ENCODE results near the gene COL6A3.

Gene COL6A3

DNA sequence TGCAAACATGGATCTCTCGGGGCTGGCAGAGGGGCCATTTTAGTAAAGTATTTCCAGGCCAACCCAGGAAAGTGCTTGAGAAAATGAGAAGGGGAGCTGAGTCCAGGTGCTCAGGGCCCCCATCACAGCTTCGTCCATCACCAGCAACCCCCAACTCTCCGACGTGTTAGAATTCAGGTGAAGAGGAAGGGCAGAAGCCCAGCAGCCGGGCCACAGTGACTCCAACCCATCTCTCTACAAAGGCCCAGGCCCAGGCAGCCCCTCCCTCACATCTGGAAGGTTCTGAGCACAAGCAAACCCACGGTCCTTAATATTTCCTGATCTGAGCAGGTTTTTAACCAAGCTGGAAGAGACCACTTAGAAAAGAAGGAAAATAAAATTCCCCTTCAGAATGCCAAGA is 34.7 kb upstream of the COL6A3 start:
- Mint-ChIP-seq H3K27ac (no peak overlapping the region), H3K27me3 (peaks cover 44% of the 10 kb centered on the region), H3K36me3 (no peaks in the 10 kb centered on the region), H3K4me3 (no peak overlapping the region), H3K4me1 (no peaks in the 10 kb centered on the region), H3K9me3 (no peaks in the 10 kb centered on the region)
- no peak for ATAC-seq

DNA sequence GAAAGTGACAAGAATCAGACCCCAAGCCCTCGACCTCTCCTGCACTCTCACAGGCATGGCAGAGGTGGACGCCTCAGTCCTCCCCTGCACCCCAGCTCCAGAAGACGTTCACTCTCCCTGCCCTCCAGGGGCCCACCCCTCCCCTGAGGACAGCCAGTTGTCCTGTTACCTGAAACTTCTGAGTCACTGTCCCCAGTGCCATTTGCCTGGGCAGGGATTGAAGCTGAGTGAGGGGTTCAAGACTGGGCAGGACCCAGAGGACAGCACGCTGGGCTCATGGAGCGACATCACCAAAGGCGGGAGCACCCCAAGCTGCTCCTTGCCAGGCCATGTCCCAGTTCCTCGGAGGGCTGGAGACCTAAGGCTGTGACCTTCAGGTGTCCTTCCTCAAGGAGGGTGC is 34.2 kb upstream of the COL6A3 start:
- no peak overlapping the region for H3K27ac Mint-ChIP-seq
- peaks cover 39% of the 10 kb centered on the region for H3K27me3 Mint-ChIP-seq
- ATAC-seq: no peak
- H3K9me3 Mint-ChIP-seq: no peaks in the 10 kb centered on the region
- H3K4me1 Mint-ChIP-seq: no peaks in the 10 kb centered on the region
- H3K4me3 Mint-ChIP-seq: no peak overlapping the region
- H3K36me3 Mint-ChIP-seq: no peaks in the 10 kb centered on the region

DNA sequence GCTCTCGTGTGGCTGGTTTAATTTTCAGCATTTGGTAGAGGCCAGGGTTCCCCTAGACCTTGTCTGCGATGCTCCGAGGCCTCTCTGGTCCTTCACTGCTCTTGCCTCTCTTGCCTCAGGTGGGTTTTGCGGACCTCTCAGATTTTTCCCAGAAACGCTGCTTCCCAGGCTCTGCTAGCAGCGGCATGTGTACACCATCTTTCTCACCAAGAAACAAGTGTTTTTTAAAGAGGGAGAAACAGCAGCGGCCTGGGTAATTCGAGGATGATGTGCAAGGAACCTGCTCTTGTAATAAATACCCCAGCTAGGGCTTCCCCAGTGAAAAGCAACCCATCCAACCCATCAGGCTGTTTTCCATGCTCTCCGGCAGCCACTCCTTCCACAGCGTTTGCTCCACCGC is 33.5 kb upstream of the COL6A3 start:
- Mint-ChIP-seq H3K27ac (no peak overlapping the region), H3K4me1 (no peaks in the 10 kb centered on the region), H3K4me3 (no peak overlapping the region), H3K36me3 (no peaks in the 10 kb centered on the region), H3K9me3 (no peaks in the 10 kb centered on the region), H3K27me3 (peaks cover 38% of the 10 kb centered on the region)
- no peak for ATAC-seq

DNA sequence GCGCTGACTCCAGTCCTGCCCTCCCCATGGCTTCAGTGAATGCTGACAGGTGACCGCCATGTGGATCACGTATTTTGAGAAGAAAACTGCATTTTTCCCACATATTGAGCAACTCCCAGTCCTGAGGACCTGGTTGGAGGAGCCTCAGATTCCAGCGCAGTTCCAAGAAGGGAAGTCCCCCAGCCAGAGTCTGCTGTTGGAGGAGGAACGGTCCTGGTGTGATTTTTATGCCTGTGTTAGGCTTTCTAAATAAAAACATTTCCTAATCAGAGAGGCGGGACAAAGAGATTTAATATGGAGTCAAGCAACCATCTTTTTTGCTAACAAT is 32.3 kb upstream of the COL6A3 start:
- no peak overlapping the region for H3K4me3 Mint-ChIP-seq
- peaks cover 29% of the 10 kb centered on the region for H3K27me3 Mint-ChIP-seq
- no peak for ATAC-seq
- no peak overlapping the region for H3K27ac Mint-ChIP-seq
- no peaks in the 10 kb centered on the region for H3K9me3 Mint-ChIP-seq
- H3K4me1 Mint-ChIP-seq: no peaks in the 10 kb centered on the region
- no peaks in the 10 kb centered on the region for H3K36me3 Mint-ChIP-seq

DNA sequence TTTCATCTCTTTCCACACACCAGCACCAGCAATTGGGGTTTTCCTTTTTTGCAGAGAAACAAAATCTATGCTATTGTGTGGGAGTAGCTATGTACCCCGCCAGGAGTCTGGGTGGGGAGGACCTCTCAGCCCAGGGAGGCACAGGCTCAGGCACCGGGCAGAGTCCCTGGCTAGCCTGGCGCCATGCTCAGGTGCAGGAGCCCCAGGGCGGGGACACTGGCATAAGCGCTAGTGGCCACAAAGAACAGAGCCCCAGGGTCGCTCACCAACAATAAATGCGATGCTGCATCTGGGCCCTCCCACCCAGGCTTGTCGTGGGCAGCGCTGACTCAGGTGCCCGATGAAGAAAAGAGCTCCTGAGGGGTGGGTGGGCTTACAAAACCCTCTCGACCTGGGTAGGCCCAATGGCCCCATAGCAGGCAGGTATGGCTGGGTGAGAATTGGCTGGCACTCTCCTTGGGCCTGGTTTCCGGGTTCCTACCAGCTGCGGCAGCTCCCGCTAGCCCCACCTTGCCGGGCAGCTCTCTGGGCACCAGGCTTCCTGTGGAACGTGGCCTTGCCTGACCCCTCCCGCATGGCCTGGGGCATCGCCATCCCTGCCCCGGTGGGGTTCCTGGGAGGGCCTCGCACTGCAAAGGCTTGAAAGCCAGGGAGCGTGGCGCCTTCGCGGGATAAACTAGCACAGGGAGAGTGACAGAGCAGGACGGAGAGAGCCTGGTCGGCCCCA is 31.8 kb upstream of the COL6A3 start:
- Mint-ChIP-seq H3K27ac (no peak overlapping the region), H3K4me3 (no peak overlapping the region), H3K36me3 (no peaks in the 10 kb centered on the region), H3K27me3 (peaks cover 29% of the 10 kb centered on the region), H3K9me3 (no peaks in the 10 kb centered on the region), H3K4me1 (no peaks in the 10 kb centered on the region)
- no peak for ATAC-seq

DNA sequence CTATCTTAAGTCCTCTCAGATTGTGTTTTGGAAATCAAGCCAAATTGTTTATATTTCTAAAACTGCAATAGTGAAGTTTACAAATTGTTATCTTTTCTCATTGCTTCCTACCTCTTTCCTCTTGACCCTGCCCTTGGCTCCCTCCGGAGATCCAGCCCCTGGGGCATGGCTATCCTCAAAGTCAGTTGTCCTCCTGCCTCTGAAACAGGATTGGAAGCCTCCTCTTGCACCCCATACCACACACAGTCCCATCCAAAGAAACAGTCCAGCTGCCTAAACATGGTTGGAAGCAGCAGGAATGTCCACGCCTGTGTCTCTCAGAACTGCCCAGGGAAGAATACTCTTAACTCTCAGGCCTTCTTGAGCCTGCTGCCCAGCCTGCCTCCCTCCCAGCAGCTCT is 30.1 kb upstream of the COL6A3 start:
- Mint-ChIP-seq H3K36me3 (no peaks in the 10 kb centered on the region), H3K9me3 (no peaks in the 10 kb centered on the region), H3K27me3 (peaks cover 18% of the 10 kb centered on the region), H3K27ac (no peak overlapping the region), H3K4me3 (no peak overlapping the region), H3K4me1 (no peaks in the 10 kb centered on the region)
- ATAC-seq: no peak

DNA sequence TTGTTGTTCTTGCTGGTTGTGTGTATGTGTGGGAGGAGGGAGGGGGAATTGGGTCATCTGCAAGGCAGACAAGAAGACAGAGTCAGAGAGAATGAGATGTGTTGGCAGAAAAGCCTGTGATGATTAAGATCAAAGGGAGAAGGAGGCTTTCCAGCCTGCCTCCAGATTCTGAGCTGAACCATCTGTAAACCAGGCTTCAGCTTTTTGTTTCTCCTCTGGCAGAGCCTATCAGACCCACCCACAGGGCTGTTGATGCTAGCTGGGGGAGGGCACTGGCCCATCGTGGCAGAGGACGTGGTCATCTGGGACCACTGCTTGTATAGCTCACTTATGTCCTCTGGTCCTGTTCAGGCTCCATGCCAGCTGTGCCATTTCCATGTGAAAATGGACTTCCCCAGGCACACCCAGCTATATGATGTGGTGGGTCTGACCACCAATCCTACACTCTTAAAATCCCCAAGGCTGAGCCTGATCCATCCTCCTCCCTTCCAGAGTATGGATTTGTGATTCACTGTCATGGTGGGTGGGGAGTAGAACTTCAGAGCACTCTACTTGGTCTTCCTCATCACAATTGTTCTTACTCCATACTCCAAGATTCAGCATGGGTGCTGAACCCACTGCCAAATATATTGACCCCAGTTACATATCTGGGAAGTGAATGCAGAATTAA is 27.8 kb upstream of the COL6A3 start:
- Mint-ChIP-seq H3K4me1 (no peaks in the 10 kb centered on the region), H3K36me3 (no peaks in the 10 kb centered on the region), H3K9me3 (no peaks in the 10 kb centered on the region), H3K27ac (no peak overlapping the region), H3K27me3 (peaks cover 29% of the 10 kb centered on the region), H3K4me3 (no peak overlapping the region)
- ATAC-seq: no peak

DNA sequence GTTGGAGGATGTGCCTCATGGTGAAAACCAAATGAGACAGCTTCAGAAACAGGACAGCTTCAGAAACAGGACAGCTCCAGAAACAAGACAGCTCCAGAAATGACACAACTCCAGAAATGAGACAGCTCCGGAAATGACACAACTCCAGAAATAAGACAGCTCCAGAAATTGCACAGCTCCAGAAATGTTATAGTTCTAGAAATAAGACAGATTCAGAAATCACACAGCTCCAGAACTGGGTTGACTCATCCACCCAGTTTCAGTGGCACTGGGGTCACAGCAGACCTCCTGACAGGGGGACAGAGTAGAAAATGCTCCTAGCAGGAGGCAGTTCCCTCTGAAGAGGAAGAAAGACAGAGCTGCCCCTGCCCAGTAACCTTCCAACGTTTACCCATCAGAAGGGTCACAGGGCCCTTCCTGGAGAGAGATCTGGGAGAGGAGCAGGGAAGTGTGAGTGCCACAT is 26.9 kb upstream of the COL6A3 start:
- Mint-ChIP-seq H3K27ac (no peak overlapping the region), H3K9me3 (no peaks in the 10 kb centered on the region), H3K36me3 (no peaks in the 10 kb centered on the region), H3K4me3 (no peak overlapping the region), H3K27me3 (peaks cover 37% of the 10 kb centered on the region), H3K4me1 (no peaks in the 10 kb centered on the region)
- ATAC-seq: peak; percentile 66

DNA sequence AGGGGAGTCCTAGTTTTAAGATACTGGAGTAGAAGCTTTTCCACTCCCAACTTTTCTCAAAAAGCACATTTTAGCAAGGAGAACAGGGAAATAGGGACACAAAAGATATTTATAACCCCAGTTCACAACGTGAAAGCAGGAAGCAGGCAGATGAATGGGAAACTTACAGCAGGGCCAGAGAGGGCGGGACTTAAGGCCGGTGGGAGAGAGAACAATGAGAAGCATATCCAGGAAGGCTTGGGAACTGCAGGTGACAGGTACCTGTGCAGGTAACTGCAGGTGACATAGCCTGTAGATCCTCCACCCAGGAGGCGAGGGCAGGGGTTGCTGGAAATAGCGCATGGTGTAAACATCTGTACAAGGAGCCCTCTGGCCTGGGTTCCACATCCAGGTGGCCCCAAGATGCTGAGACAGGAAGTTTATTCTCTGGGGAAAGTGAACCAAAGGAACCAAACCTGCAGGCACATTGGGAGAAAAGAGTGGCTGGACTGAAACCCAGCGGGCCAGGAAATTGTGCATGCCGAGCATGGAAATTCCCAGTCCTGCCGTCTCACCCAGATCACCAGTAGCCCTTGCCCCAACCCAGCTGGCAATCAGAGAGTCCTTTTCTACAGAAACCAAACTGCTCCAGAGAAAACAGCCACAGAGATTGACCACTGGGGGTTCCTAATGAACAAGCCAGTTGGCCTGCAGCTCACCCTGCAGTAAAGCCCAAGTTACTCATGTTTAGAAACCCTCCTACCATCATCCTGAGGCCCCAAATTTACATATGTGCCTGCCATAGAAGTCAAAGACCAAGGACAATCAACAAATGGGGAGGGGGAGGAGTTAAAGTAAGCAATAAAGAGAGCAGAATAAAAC is 24.3 kb upstream of the COL6A3 start:
- peaks cover 11% of the 10 kb centered on the region for H3K4me1 Mint-ChIP-seq
- peaks cover 26% of the 10 kb centered on the region for H3K27me3 Mint-ChIP-seq
- H3K36me3 Mint-ChIP-seq: no peaks in the 10 kb centered on the region
- no peak for ATAC-seq
- no peaks in the 10 kb centered on the region for H3K9me3 Mint-ChIP-seq
- H3K27ac Mint-ChIP-seq: no peak overlapping the region
- no peak overlapping the region for H3K4me3 Mint-ChIP-seq

DNA sequence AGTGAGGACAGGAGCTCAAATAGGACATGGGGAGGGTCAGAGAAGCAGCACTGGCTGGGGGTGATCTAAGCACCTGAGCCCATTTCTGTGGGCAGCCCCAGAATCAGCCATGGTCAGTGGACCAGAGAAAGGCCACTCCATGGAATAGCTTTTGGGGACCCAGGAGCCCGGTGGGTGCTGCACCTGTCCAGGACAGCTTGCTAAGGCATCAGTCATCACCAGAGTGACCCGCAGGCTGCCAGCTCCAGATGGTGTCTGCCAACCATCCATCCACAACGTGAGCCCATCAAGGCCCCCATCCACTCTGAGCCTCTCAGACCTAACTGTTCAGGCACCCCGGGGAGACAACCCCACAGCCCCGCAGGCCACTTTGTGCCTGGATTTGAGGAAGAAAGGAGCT is 23.6 kb upstream of the COL6A3 start:
- Mint-ChIP-seq H3K4me1 (peaks cover 11% of the 10 kb centered on the region), H3K27me3 (peaks cover 30% of the 10 kb centered on the region), H3K36me3 (no peaks in the 10 kb centered on the region), H3K9me3 (no peaks in the 10 kb centered on the region), H3K4me3 (no peak overlapping the region), H3K27ac (no peak overlapping the region)
- no peak for ATAC-seq

DNA sequence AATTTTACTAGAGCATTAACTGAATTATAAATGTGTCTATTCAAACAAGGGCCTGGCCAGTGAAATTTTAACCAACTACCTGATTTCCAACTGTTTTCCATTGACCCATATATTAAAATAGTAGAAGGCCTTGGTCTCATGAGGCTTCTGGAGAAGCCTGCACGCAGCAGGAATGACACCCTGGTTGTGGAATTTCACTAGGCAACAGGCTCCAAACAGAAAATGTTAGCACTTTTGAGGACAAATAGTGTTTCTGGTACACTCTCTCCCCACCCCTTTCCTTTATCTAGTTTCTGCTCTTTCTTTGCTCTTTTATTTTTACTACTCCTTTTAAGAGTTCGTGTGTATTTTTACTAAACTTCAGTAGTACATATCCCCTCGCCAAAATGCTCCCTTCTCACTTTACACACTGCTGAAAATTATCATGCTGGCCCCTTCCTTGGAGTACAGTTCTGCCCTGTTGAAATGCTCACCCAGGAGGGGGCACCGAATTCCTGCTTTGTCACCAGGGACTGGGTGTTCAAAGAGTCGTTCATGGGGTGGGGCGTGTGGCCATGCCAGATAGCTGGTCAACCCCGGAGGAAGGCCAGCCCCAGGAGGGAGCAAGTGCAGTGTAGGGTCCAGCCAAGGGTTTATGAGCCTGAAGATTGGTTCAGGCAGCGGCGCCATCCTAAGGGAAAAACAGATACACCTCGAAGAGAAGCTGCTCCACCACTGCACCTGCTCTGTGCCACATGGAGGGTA is 22.1 kb upstream of the COL6A3 start:
- Mint-ChIP-seq H3K4me1 (peaks cover 11% of the 10 kb centered on the region), H3K27ac (no peak overlapping the region), H3K27me3 (peaks cover 41% of the 10 kb centered on the region), H3K9me3 (no peaks in the 10 kb centered on the region), H3K36me3 (no peaks in the 10 kb centered on the region), H3K4me3 (no peak overlapping the region)
- no peak for ATAC-seq

DNA sequence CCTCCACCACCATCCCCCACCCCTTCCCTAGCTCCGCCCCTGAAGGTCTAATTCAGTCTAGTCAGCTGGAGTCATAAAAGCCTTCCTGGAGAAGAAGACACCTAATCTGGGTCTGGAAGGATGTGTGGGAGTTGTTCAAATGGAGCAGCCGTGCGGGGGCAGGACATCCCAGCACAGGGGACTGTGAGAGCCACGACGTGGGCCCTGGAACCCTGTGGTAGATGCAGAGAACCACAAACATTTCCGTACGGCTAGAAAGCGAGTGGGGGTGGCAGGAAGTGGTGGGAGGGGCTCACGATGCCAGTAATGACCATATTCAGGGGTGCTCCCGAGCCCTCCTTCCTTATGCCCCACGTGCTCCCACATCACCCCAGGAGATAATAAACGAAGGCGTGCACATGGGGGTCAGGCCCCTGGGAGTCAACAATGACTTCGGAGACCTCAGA is 20.9 kb upstream of the COL6A3 start:
- peak; percentile 60 for ATAC-seq
- H3K36me3 Mint-ChIP-seq: no peaks in the 10 kb centered on the region
- peak overlapping the region; percentile 27 for H3K4me3 Mint-ChIP-seq
- peaks cover 51% of the 10 kb centered on the region for H3K27me3 Mint-ChIP-seq
- no peak overlapping the region for H3K27ac Mint-ChIP-seq
- peaks cover 11% of the 10 kb centered on the region for H3K4me1 Mint-ChIP-seq
- no peaks in the 10 kb centered on the region for H3K9me3 Mint-ChIP-seq

DNA sequence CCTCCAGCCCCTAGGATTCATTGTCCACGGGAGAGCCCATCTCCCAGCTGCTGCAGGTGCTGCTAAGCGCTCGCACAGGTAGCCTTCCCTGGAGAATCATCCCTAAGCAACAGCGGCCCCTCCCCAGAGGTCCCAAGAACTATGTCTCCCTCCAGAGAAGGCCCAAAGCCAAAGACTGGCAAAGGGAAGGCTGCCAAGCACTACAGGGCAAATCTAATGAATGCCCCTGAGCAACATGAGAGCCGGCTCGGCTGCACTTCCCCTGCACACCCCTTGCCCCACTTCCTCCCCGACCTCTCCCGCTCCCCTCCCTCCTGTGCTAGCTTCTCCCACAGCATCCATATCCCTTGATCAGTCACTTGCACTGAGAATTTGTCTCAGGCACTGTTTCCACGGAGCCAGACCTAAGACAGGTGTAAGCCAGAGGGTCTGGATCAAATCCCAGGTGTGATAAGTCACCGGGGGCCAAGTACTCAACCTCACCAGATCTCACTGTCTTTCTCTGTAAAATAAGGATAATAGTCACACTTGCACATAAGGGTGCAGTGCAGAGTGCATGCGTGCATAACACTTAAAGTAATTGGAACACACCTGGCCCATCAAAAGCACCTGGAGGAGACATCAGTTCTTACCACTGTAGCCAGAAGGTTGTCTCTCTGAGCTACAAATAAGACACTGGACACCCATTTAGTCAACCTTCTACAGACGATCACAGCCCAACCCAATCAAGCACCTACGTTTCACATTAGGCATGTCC is 20.1 kb upstream of the COL6A3 start:
- H3K27ac Mint-ChIP-seq: no peak overlapping the region

DNA sequence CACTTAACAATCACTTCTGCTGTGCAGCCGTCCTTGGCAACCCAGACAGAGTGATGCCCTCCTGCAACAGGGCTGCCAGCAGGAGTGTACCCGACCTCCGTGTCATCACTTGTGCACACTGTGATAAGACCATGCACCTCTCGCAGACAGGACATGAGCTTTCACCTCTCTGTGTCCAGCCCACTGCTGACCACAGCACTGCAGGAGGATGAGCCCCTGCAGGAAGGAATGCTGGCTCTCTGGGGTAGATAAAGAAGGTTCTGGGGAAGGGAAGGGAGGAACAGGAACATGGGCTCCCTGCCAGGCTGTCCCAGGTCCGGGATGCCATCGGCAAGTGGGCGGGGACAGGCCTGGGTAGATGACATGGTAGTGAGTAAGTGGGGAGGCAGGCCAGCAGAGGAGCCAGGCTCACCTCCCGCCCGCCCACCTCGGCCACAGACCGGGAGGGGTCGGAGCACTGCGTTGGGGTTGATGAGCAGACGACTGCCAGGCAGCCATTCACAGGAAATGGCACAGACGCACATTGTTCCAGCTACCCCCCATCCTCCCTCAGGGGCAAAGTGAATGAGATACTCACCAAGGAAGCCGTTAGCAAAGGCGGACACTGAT is 18.6 kb upstream of the COL6A3 start:
- no peak for ATAC-seq
- H3K4me3 Mint-ChIP-seq: peak overlapping the region; percentile 16
- no peaks in the 10 kb centered on the region for H3K36me3 Mint-ChIP-seq
- H3K9me3 Mint-ChIP-seq: no peaks in the 10 kb centered on the region
- H3K4me1 Mint-ChIP-seq: peaks cover 21% of the 10 kb centered on the region
- H3K27me3 Mint-ChIP-seq: peaks cover 47% of the 10 kb centered on the region
- H3K27ac Mint-ChIP-seq: no peak overlapping the region

More for the DNA sequence above, 20.1 kb upstream of the COL6A3 start:
- Mint-ChIP-seq H3K4me3 (no peak overlapping the region), H3K27me3 (peaks cover 54% of the 10 kb centered on the region), H3K36me3 (no peaks in the 10 kb centered on the region), H3K4me1 (peaks cover 11% of the 10 kb centered on the region), H3K9me3 (no peaks in the 10 kb centered on the region)
- no peak for ATAC-seq

Measured in stimulated activated memory B cell treated with anti-CD40 and anti-IgM and Interleukin-4, amounts not matched to agents 10 μg/mL and 1 μg/mL and 100 μg/mL, for 72 hours (primary cell).